Measurements from ENCODE around the gene CAMK2A.

Gene CAMK2A

GRCh38 chr5:150189326-150189725 lies 100.2 kb downstream of the CAMK2A start:
- no peak for TF ChIP-seq CTCF (IDR thresholded peaks at IDR 0.05; ENCODE audit: low read depth, low read length, missing control alignments)
- H3K4me3 ChIP-seq (ENCODE audit: low read depth, low read length) = no peak overlapping the region
- in situ Hi-C loops (cut with HindIII; ENCODE audit: low sequenced_read_pairs) = no loop called here
- DNase-seq (ENCODE audit: low read depth) = no peak

GRCh38 chr5:150188146-150188842 lies 101.3 kb downstream of the CAMK2A start:
- in situ Hi-C loops (cut with HindIII; ENCODE audit: low sequenced_read_pairs) = no loop called here
- no peak for TF ChIP-seq CTCF (IDR thresholded peaks at IDR 0.05; ENCODE audit: low read depth, low read length, missing control alignments)
- H3K4me3 ChIP-seq (ENCODE audit: low read depth, low read length) = no peak overlapping the region
- no peak for DNase-seq (ENCODE audit: low read depth)

GRCh38 chr5:150186897-150187296 lies 102.7 kb downstream of the CAMK2A start:
- no peak for DNase-seq (ENCODE audit: low read depth)
- no peak overlapping the region for H3K4me3 ChIP-seq (ENCODE audit: low read depth, low read length)
- TF ChIP-seq CTCF (IDR thresholded peaks at IDR 0.05; ENCODE audit: low read depth, low read length, missing control alignments) = no peak
- in situ Hi-C loops (cut with HindIII; ENCODE audit: low sequenced_read_pairs) = no loop called here

- TF ChIP-seq CTCF (IDR thresholded peaks at IDR 0.05; ENCODE audit: low read depth, low read length, missing control alignments) = no peak
- in situ Hi-C loops (cut with HindIII; ENCODE audit: low sequenced_read_pairs) = no loop called here
- H3K4me3 ChIP-seq (ENCODE audit: low read depth, low read length) = no peak overlapping the region
- DNase-seq (ENCODE audit: low read depth) = no peak
Observed at GRCh38 chr5:150186137-150186536, 103.4 kb downstream of the CAMK2A start.

GRCh38 chr5:150184990-150185912 lies 104.3 kb downstream of the CAMK2A start:
- no peak for DNase-seq (ENCODE audit: low read depth)
- in situ Hi-C loops (cut with HindIII; ENCODE audit: low sequenced_read_pairs) = no loop called here
- no peak for TF ChIP-seq CTCF (IDR thresholded peaks at IDR 0.05; ENCODE audit: low read depth, low read length, missing control alignments)

GRCh38 chr5:150184006-150184405 lies 105.6 kb downstream of the CAMK2A start:
- no peak for TF ChIP-seq CTCF (IDR thresholded peaks at IDR 0.05; ENCODE audit: low read depth, low read length, missing control alignments)
- in situ Hi-C loops (cut with HindIII; ENCODE audit: low sequenced_read_pairs) = no loop called here
- DNase-seq (ENCODE audit: low read depth) = no peak

More at GRCh38 chr5:150184990-150185912, 104.3 kb downstream of the CAMK2A start:
- no peak overlapping the region for H3K4me3 ChIP-seq (ENCODE audit: low read depth, low read length)

More at GRCh38 chr5:150184006-150184405, 105.6 kb downstream of the CAMK2A start:
- no peak overlapping the region for H3K4me3 ChIP-seq (ENCODE audit: low read depth, low read length)

Data from astrocyte of the cerebellum (primary cell).